Activated CD8-positive, alpha-beta T cell treated with anti-CD3 and anti-CD28 coated beads, Interleukin-2, amount 10 ng/mL, durations not matched to agents 7 days and 5 days (primary cell): Measurements from ENCODE around the gene HEYL. TPM values are rescaled to one million over a fixed set of nuclear protein-coding genes. Genes with fewer than 3 reads are reported as not detected.

Source experiments
- ATAC-seq: fragments of 150-1000 bp; cut with Tn5 transposase; one replicate; pipeline ENCODE4 v1.10.0; 2021; ENCODE audit warnings: moderate library complexity
- CTCF ChIA-PET: fragments of 350-600 bp; sonication (Branson Sonifier 250); formaldehyde crosslinking; loops from one replicate; lab custom pipeline; 2021; ENCODE audit warnings: antibody characterized with exemption; lab: Charles Lee
- POLR2A ChIA-PET: fragments of 350-600 bp; sonication (Branson Sonifier 250); formaldehyde crosslinking; loops from one replicate; lab custom pipeline; 2021; ENCODE audit warnings: antibody characterized with exemption; lab: Charles Lee
- DNase-seq: peaks from one replicate; pipeline ENCODE4 v3.0.0-alpha.2; 2020
- H3K27ac Mint-ChIP-seq: one replicate; pipeline ENCODE4 v1.8.0; 2021; ENCODE audit warnings: mild to moderate bottlenecking, mixed read lengths
- H3K27me3 Mint-ChIP-seq: one replicate; pipeline ENCODE4 v1.8.0; 2021; ENCODE audit warnings: low read depth, mixed read lengths
- H3K36me3 Mint-ChIP-seq: one replicate; pipeline ENCODE4 v1.8.0; 2021; ENCODE audit warnings: low read depth, mixed read lengths
- H3K4me1 Mint-ChIP-seq: one replicate; pipeline ENCODE4 v1.8.0; 2021; ENCODE audit warnings: low read depth, mixed read lengths
- H3K4me3 Mint-ChIP-seq: one replicate; pipeline ENCODE4 v1.8.0; 2021; ENCODE audit warnings: mild to moderate bottlenecking, mixed read lengths
- H3K9me3 Mint-ChIP-seq: one replicate; pipeline ENCODE4 v1.8.0; 2022; ENCODE audit warnings: mixed read lengths; ENCODE audit not compliant: insufficient read depth
- total RNA-seq, 2 experiments: library from RNA; stranded (reverse); gene quantifications; one replicate each; pipeline ENCODE4 v1.2.3, GENCODE V29; 2021

Gene HEYL
- total RNA-seq, 2 experiments from 2014 or later = not detected

DNA sequence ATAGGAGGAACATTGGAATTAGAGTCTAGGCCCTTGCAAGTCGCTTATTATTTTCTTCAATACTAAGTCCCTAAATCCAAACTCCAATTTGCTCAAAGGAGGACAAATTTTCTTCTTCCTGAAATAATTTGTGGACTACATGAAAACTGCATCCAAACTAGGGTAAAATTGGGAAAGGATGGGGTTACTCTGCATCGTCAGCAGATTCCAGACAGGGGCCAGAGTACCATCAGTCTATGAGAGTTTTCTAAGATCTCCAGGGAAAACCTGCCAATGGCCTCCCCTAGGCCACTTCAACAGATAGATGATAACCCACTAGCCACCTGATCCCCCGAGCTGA, 508 bp downstream of the HEYL start:
- ChIA-PET POLR2A (no interaction called here), CTCF (interaction anchor here (1.2 kb wide), 2 partner anchors 10 to 15 kb away, joined by 3 read pairs; no protein-coding TSS in a partner anchor)
- Mint-ChIP-seq H3K36me3 (no peaks in the 10 kb centered on the region), H3K4me3 (no peak overlapping the region), H3K9me3 (no peaks in the 10 kb centered on the region), H3K27ac (no peak overlapping the region), H3K27me3 (peaks cover 48% of the 10 kb centered on the region), H3K4me1 (peaks cover 2% of the 10 kb centered on the region)
- ATAC-seq (no peak), DNase-seq (no peak)

DNA sequence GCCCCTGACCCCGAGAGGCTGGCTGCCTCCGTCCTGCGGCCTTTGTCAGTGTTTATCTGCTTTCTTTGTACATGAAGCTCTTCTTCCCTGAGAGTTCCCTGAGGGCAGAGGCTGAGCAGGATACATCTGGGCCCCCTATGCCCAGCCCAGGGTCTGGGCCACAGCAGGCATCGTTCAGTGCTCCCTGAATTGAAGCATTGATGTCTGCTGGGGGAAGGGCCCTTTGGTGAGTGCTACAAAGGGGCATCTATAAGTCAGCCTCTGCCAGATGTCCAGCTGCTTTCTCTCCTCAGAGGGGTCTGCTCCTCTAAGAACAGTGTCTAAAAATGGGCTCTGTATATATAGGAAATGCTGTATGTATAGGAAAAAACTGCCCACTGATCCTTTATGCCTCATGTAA, 2.1 kb downstream of the HEYL start:
- H3K27me3 Mint-ChIP-seq = peaks cover 41% of the 10 kb centered on the region
- no peaks in the 10 kb centered on the region for H3K9me3 Mint-ChIP-seq
- DNase-seq (no peak), ATAC-seq (no peak)
- ChIA-PET POLR2A (no interaction called here), CTCF (interaction anchor here (5.0 kb wide), 1 partner anchor 21 kb away, joined by 20 read pairs; no protein-coding TSS in a partner anchor)
- peaks cover 2% of the 10 kb centered on the region for H3K4me1 Mint-ChIP-seq
- no peak overlapping the region for H3K27ac Mint-ChIP-seq
- H3K4me3 Mint-ChIP-seq = no peak overlapping the region
- no peaks in the 10 kb centered on the region for H3K36me3 Mint-ChIP-seq

GRCh38 chr1:39635871-39636210, 3.6 kb downstream of the HEYL start:
- Mint-ChIP-seq H3K27me3 (peaks cover 37% of the 10 kb centered on the region), H3K36me3 (no peaks in the 10 kb centered on the region), H3K4me3 (no peak overlapping the region), H3K27ac (no peak overlapping the region), H3K4me1 (peaks cover 4% of the 10 kb centered on the region), H3K9me3 (no peaks in the 10 kb centered on the region)
- no peak for DNase-seq
- no peak for ATAC-seq
- POLR2A ChIA-PET = no interaction called here
- CTCF ChIA-PET = interaction anchor here (1.2 to 5.0 kb wide), 3 partner anchors 23 to 30 kb away, joined by 3 to 20 read pairs (median 9); no protein-coding TSS in a partner anchor

- H3K27me3 Mint-ChIP-seq = peaks cover 34% of the 10 kb centered on the region
- H3K9me3 Mint-ChIP-seq = no peaks in the 10 kb centered on the region
- ATAC-seq (no peak), DNase-seq (no peak)
- no peak overlapping the region for H3K4me3 Mint-ChIP-seq
- no peaks in the 10 kb centered on the region for H3K36me3 Mint-ChIP-seq
- H3K4me1 Mint-ChIP-seq = peaks cover 4% of the 10 kb centered on the region
- no peak overlapping the region for H3K27ac Mint-ChIP-seq
- ChIA-PET POLR2A (no interaction called here), CTCF (interaction anchor here (0.9 to 5.0 kb wide), 4 partner anchors 19 to 29 kb away, joined by 3 to 20 read pairs (median 6); no protein-coding TSS in a partner anchor)
Measured at GRCh38 chr1:39635205-39635870, 4.1 kb downstream of the HEYL start.

DNA sequence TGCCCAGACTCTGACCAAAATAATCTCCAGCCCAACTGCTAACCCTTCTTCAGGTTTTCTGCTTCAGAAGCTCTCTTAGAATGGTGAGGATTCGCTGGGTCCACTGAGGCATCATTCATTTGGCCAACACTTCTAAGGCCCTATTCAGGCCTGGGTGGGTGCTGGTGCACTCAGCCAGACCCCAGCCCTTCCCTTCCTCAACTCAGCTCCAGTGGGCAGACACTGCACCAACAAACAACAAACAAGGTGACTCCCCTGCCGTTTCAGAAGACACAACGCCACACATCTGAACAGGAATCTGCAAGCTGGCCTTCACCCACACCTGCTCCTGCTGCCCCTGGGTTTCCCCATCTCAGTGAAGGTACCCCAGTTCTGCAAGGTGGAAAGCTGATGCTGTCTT, 6.0 kb downstream of the HEYL start:
- Mint-ChIP-seq H3K4me3 (no peak overlapping the region), H3K27me3 (peaks cover 25% of the 10 kb centered on the region), H3K4me1 (peaks cover 2% of the 10 kb centered on the region), H3K9me3 (no peaks in the 10 kb centered on the region), H3K27ac (no peak overlapping the region), H3K36me3 (no peaks in the 10 kb centered on the region)
- ChIA-PET CTCF (interaction anchor here (1.6 to 5.0 kb wide), 3 partner anchors 20 to 28 kb away, joined by 3 to 20 read pairs (median 9); no protein-coding TSS in a partner anchor), POLR2A (no interaction called here)
- DNase-seq = no peak
- ATAC-seq = no peak

DNA sequence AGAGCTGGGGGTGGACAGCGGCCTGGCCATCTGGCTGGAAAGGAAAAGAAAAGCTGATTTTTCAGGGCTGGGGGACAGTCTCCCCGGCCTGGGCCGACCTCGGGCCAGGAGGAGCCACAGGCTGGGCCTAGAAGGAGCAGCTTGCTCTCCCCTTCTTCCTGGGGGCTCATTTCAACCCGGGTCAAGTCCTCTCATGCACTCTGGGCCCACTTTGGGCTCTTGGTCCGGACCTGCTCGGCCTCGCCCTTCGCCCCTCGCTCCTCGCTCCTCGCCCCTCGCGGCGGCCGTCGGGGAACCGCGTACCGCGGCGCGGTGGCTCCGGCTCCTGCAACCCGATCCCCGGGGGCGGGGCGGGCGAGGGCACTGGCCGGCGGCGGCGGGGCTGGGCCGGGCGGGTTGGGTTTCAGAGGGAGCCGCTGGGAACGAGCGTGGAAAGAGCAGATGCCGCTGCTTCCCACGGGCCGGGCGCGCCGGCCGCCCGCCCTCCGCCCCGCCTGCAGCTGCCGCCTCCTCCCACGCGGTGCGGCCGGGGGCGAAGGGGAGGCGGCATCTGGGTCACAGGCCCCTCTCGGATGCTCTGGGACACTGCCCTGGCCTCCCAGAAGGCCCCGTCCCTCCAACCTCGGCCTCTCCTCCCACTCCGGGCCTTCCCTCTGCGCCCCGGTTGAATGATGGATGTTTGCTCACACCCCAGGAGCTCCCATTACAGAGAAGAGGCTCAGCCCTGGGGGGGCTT, 6.6 kb downstream of the HEYL start:
- H3K36me3 Mint-ChIP-seq = no peaks in the 10 kb centered on the region
- no peak for DNase-seq
- H3K27ac Mint-ChIP-seq = no peak overlapping the region
- H3K9me3 Mint-ChIP-seq = no peaks in the 10 kb centered on the region
- peaks cover 19% of the 10 kb centered on the region for H3K27me3 Mint-ChIP-seq
- H3K4me3 Mint-ChIP-seq = no peak overlapping the region
- ATAC-seq = no peak
- peaks cover 2% of the 10 kb centered on the region for H3K4me1 Mint-ChIP-seq
- ChIA-PET POLR2A (no interaction called here), CTCF (interaction anchor here (1.6 to 5.0 kb wide), 3 partner anchors 21 to 26 kb away, joined by 3 to 20 read pairs (median 13); no protein-coding TSS in a partner anchor)

DNA sequence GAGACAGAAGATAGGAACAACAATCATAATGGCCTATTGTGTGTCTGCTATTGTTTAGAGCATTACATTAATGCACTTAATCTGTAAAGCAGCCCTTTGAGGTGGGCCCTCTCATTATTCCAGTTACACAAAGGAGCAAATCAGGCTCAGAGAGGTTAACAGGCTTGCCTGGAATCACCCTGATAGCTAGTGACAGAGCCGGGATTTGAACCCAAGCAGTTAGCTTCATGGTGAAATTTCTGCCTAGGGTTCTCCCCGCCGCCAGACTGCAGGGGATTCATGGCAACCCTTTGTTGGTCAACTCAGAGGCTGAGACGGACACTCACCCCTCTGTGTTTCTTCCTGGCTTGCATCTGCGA, 7.1 kb downstream of the HEYL start:
- POLR2A ChIA-PET = no interaction called here
- no peak for DNase-seq
- CTCF ChIA-PET = interaction anchor here (3.0 kb wide), 1 partner anchor 26 kb away, joined by 13 read pairs; no protein-coding TSS in a partner anchor
- H3K4me1 Mint-ChIP-seq = peaks cover 2% of the 10 kb centered on the region
- H3K27me3 Mint-ChIP-seq = peaks cover 13% of the 10 kb centered on the region
- H3K4me3 Mint-ChIP-seq = no peak overlapping the region
- no peaks in the 10 kb centered on the region for H3K9me3 Mint-ChIP-seq
- ATAC-seq = no peak
- no peak overlapping the region for H3K27ac Mint-ChIP-seq
- H3K36me3 Mint-ChIP-seq = no peaks in the 10 kb centered on the region

- Mint-ChIP-seq H3K27me3 (peaks cover 7% of the 10 kb centered on the region), H3K36me3 (no peaks in the 10 kb centered on the region), H3K4me3 (no peak overlapping the region), H3K9me3 (no peaks in the 10 kb centered on the region), H3K27ac (no peak overlapping the region), H3K4me1 (peaks cover 2% of the 10 kb centered on the region)
- DNase-seq = no peak
- ChIA-PET POLR2A (no interaction called here), CTCF (interaction anchor here (3.0 kb wide), 1 partner anchor 26 kb away, joined by 13 read pairs; no protein-coding TSS in a partner anchor)
- ATAC-seq = no peak
Measured at GRCh38 chr1:39631361-39632322, 7.8 kb downstream of the HEYL start.

- peaks cover 8% of the 10 kb centered on the region for H3K27me3 Mint-ChIP-seq
- H3K27ac Mint-ChIP-seq = no peak overlapping the region
- no peak overlapping the region for H3K4me3 Mint-ChIP-seq
- H3K9me3 Mint-ChIP-seq = no peaks in the 10 kb centered on the region
- CTCF ChIA-PET = interaction anchor here (1.6 to 2.1 kb wide), 2 partner anchors 23 kb away, joined by 7 to 8 read pairs; no protein-coding TSS in a partner anchor
- H3K4me1 Mint-ChIP-seq = peaks cover 2% of the 10 kb centered on the region
- no peak for DNase-seq
- no peaks in the 10 kb centered on the region for H3K36me3 Mint-ChIP-seq
- POLR2A ChIA-PET = no interaction called here
- no peak for ATAC-seq
Measured at GRCh38 chr1:39628807-39629350, 10.6 kb downstream of the HEYL start.

GRCh38 chr1:39626646-39627045, 12.8 kb downstream of the HEYL start:
- Mint-ChIP-seq H3K4me3 (no peak overlapping the region), H3K36me3 (no peaks in the 10 kb centered on the region), H3K9me3 (no peaks in the 10 kb centered on the region), H3K27ac (no peak overlapping the region), H3K27me3 (peaks cover 17% of the 10 kb centered on the region), H3K4me1 (no peaks in the 10 kb centered on the region)
- ChIA-PET POLR2A (no interaction called here), CTCF (interaction anchor here (0.9 kb wide), 1 partner anchor 32 kb away, joined by 3 read pairs; no protein-coding TSS in a partner anchor)
- DNase-seq = no peak
- no peak for ATAC-seq
